ENCODE data around the gene TLCD1.

Gene TLCD1

GRCh38 chr17:28774206-28774605 is 48.2 kb upstream of the TLCD1 start:
- CTCF ChIA-PET, result interaction anchor here (0.6 to 7.1 kb wide), 15 partner anchors 11 to 518 kb away, joined by 3 to 98 read pairs (median 5); partner anchors contain the start of genes DHRS13, FLOT2 and TLCD1
- no peak overlapping the region for H3K4me3 ChIP-seq (ENCODE audit: low read depth, low read length)
- TF ChIP-seq ZNF274 (IDR thresholded peaks at IDR 0.05; ENCODE audit: low read length) (no peak), ZNF274 (tag by site-specific recombination; IDR thresholded peaks at IDR 0.05; ENCODE audit: borderline replicate concordance) (no peak), ZNF112 (tag by site-specific recombination; IDR thresholded peaks at IDR 0.05) (no peak), MZF1 (tag by site-specific recombination; IDR thresholded peaks at IDR 0.05; ENCODE audit: borderline replicate concordance) (peak; percentile 65; the same call in 1 of the 2 replicates)
- POLR2A ChIA-PET, result interaction anchor here (0.6 to 0.7 kb wide), 3 partner anchors 19 to 511 kb away, joined by 3 to 4 read pairs (median 3); no protein-coding TSS in a partner anchor
- H3K27ac ChIP-seq (ENCODE audit: extremely low read depth, low read depth, low read length), result no peak overlapping the region; the same call in 1 of the 2 replicates
- 0 out of 2 replicates have a peak, but pooled peaks cover 4% of the 10 kb centered on the region for H3K4me1 ChIP-seq (ENCODE audit: control insufficient read depth, insufficient read depth, low read length)
- no peaks in the 10 kb centered on the region for H3K9me3 ChIP-seq (ENCODE audit: control insufficient read depth, insufficient read depth, low read depth, low read length)
- no peaks in the 10 kb centered on the region; a peak in 1 of 3 replicates for H3K36me3 ChIP-seq (ENCODE audit: control insufficient read depth in 2 of 2, insufficient read depth in 1 of 2, low read length in 2 of 2)

- no peak overlapping the region for H3K4me3 ChIP-seq (ENCODE audit: low read depth, low read length)
- POLR2A ChIA-PET, result interaction anchor here (0.6 to 0.7 kb wide), 3 partner anchors 85 to 511 kb away, joined by 3 to 5 read pairs (median 3); no protein-coding TSS in a partner anchor
- no peak overlapping the region for H3K27ac ChIP-seq (ENCODE audit: extremely low read depth, low read depth, low read length)
- H3K4me1 ChIP-seq (ENCODE audit: control insufficient read depth, insufficient read depth, low read length), result 0 out of 2 replicates have a peak, but pooled peaks cover 4% of the 10 kb centered on the region
- H3K9me3 ChIP-seq (ENCODE audit: control insufficient read depth, insufficient read depth, low read depth, low read length), result no peaks in the 10 kb centered on the region
- no peaks in the 10 kb centered on the region; a peak in 1 of 3 replicates for H3K36me3 ChIP-seq (ENCODE audit: control insufficient read depth in 2 of 2, insufficient read depth in 1 of 2, low read length in 2 of 2)
- peak; percentile 33; the same call in 1 of the 2 replicates for TF ChIP-seq ZBTB17 (tag by site-specific recombination; IDR thresholded peaks at IDR 0.05)
- TF ChIP-seq ZSCAN18 (tag by site-specific recombination; IDR thresholded peaks at IDR 0.05), result no peak
- CTCF ChIA-PET, result interaction anchor here (0.6 to 7.1 kb wide), 14 partner anchors 10 to 143 kb away, joined by 3 to 98 read pairs (median 5); partner anchors contain the start of genes DHRS13, FLOT2 and TLCD1
Measured at GRCh38 chr17:28773736-28774135, 47.7 kb upstream of the TLCD1 start.

- H3K4me1 ChIP-seq (ENCODE audit: control insufficient read depth, insufficient read depth, low read length), result no peaks in the 10 kb centered on the region; the same call in 1 of the 2 replicates
- H3K9me3 ChIP-seq (ENCODE audit: control insufficient read depth, insufficient read depth, low read depth, low read length), result no peaks in the 10 kb centered on the region
- ChIA-PET POLR2A (interaction anchor here (1.5 to 2.2 kb wide), 3 partner anchors 38 to 77 kb away, joined by 4 to 21 read pairs (median 21); partner anchors contain the start of genes FAM222B, NEK8 and TLCD1), CTCF (interaction anchor here (0.6 to 7.6 kb wide), 26 partner anchors 9 to 352 kb away, joined by 3 to 175 read pairs (median 14); partner anchors contain the start of genes DHRS13, FAM222B, FLOT2 and NEK8)
- H3K36me3 ChIP-seq (ENCODE audit: control insufficient read depth in 2 of 2, insufficient read depth in 1 of 2, low read length in 2 of 2), result peaks cover 17 to 44% of the 10 kb centered on the region in 2 experiments
- no peak overlapping the region for H3K4me3 ChIP-seq (ENCODE audit: low read depth, low read length)
- H3K27ac ChIP-seq (ENCODE audit: extremely low read depth, low read depth, low read length), result no peak overlapping the region
- TF ChIP-seq ZNF248 (tag by site-specific recombination; IDR thresholded peaks at IDR 0.05) (no peak), TSHZ1 (tag by site-specific recombination; IDR thresholded peaks at IDR 0.05; ENCODE audit: borderline replicate concordance) (no peak), ZNF707 (tag by site-specific recombination; IDR thresholded peaks at IDR 0.05) (no peak), BCL11B (tag by site-specific recombination; IDR thresholded peaks at IDR 0.05; ENCODE audit: low read depth) (no peak), ZBTB20 (tag by site-specific recombination; IDR thresholded peaks at IDR 0.05) (no peak), HOXD13 (CRISPR knock-in tag; IDR thresholded peaks at IDR 0.05; ENCODE audit: borderline replicate concordance) (no peak), ZNF843 (tag by site-specific recombination; IDR thresholded peaks at IDR 0.05) (no peak), ZNF600 (tag by site-specific recombination; IDR thresholded peaks at IDR 0.05) (no peak), ZNF341 (tag by site-specific recombination; IDR thresholded peaks at IDR 0.05; ENCODE audit: low read depth) (no peak), ZNF175 (tag by site-specific recombination; IDR thresholded peaks at IDR 0.05) (no peak), MYNN (tag by site-specific recombination; IDR thresholded peaks at IDR 0.05; ENCODE audit: borderline replicate concordance) (no peak), ZNF433 (tag by site-specific recombination; IDR thresholded peaks at IDR 0.05; ENCODE audit: low read depth) (no peak), ZNF660 (tag by site-specific recombination; IDR thresholded peaks at IDR 0.05) (no peak), ZNF423 (tag by site-specific recombination; IDR thresholded peaks at IDR 0.05) (no peak), ZNF174 (tag by site-specific recombination; IDR thresholded peaks at IDR 0.05) (no peak), ZNF169 (tag by site-specific recombination; IDR thresholded peaks at IDR 0.05) (no peak)
Measured at GRCh38 chr17:28765038-28765437, 39.0 kb upstream of the TLCD1 start.
